Activated naive CD4-positive, alpha-beta T cell treated with Interleukin-2 at 50 U/mL for 16 hours (primary cell): ENCODE measurements around the gene DNA2.

Experiments
- DNase-seq: peaks from one replicate; pipeline ENCODE4 v3.0.0-alpha.2; 2020

DNA2 gene

DNA sequence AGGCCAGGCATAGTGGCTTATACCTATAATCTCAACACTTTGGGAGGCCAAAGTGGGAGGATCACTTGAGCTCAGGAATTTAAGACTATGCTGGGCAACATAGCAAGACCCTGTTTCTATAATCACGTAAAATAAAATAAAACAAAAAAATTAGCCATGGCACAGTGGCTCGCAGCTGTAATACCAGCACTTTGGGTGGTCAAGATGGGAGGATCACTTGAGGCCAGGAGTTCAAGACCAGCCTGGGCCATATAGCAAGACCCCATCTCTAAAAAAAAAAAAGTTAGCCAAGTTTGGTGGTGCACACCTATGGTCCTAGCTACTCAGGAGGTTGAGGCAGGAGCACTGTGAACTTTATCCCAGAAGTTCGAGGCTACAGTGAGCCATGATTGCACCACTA is 30.9 kb downstream of the DNA2 start:
- no peak for DNase-seq

DNA sequence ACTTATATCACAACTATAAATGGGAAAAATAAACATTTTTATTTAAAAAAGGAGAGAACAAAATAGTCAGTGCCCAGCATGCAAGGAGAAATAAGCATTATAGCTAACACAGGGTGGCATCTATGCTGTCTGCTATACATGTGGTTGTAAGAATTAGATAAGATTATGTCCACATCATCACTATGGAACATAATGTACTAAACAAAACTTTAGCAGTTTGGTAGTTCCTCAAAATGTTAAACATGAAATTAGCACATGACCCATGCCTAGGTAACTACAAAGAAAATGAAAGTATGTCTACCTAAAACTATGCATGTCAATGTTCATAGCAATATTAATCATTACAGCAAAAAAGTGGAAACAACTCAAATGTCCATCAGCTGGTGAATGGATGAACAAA is 36.0 kb downstream of the DNA2 start:
- no peak for DNase-seq

DNA sequence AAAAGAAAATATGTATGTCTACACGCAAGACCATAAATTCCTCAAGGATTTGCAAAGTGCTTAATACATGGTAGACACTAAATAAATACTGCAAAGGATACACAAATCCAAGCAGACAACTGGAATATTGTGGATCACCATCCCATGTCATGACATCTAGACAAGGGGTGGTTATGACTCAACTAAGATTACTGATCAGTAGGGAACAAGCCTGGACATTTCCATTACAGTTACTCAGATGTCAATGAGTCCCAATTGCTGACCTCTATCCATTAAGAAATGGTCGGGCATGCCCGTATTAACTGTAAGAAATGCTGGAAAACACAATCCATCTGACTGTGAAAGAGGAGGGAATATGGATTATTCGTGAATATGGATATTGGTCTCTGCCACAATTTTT is 37.1 kb downstream of the DNA2 start:
- DNase-seq: no peak

DNA sequence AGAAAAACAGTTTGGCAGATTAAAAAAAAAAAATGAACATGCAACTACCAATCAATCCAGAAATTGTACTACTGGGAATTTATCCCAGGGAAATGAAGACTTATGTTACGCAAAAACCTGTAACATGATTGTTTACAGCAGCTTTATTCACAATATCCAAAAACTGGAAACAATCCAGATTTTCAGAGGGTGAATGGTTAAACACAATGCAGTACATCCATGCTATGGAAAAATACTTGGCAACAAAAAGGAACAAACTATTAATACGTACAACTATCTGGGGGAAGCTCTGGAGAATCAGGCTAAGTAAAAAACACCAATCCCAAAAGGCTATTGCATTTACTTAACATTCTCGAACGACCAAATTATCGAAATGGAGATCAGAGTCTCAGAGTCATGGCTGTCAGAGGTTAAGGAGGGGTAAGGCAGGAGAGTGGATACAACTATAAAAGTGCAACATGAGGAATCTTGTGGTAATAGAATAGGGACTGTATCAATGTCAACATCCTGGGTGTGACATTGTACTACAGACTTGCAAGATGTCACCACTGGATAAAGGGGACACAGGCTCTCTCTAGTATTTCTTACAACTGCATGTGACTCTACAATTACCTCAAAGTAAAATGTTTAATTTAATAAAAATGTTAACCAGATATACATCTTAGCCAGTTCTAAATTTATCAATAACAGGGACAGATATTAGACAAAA is 43.2 kb downstream of the DNA2 start:
- no peak for DNase-seq

- DNase-seq: no peak
Measured at GRCh38 chr10:68424454-68425014, 47.2 kb downstream of the DNA2 start.

DNA sequence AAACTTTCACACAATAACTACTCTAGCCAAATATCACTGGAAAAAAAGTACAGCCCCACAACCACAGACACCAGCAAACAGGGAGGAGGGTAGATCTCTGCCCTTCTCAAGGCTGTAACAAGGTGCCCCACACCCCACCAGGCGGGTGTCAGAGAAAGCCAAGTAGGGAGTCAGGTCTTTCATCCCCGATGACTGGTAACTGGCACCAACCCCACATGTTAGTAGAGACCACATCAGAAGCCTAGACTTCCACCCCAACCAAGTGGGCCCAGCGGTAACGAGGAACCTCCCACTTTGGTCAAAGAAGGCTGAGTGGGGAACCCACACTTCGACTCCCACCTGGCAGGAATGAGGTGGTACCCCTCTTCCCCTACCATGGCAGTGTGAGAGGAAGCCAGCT is 48.3 kb downstream of the DNA2 start:
- DNase-seq: peak; percentile 25

DNA sequence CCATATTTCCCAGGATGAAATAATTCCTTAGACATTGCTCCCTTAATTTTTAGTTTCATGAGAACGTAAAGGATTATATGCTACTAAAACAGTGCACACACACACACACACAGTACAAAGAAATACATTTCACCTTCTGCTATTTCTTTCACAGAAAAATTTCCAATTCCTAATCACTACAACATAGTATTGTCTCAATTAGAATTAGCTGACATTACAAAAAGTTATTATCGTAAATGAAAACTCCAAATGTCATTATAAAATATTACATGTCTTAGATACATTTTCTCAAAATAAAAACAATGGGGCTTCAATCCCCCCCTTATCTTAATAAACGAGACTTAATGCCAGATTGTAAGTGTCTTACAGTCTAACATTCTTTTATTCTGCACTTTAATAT is 52.4 kb downstream of the DNA2 start:
- no peak for DNase-seq

DNA sequence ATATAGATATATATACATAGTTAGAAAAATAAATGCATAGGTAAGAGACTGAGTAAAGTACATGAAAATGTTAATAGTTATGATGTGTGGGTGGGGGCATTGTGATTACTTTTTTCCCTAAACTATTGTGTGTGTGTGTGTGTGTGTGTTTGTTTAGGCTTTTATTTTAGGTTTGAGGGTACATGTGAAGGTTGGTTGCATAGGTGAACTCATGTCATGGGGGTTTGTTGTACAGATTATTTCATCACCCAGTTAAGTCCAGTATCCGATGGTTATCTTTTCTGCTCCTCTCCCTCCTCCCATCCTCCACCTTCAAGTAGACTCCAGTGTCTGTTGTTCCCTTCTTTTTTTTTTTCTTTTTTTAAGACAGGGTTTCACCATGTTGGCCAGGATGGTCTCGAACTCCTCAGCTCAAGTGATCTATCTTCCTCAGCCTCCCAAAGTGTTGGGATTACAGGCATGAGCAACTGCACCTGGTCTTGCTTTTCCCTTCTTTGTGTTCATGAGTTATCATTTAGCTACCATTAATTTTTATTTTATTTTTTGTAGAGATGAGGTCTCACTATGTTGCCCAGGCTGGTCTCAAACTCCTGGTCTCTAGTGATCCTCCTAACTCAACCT is 62.8 kb downstream of the DNA2 start:
- DNase-seq: no peak

DNA sequence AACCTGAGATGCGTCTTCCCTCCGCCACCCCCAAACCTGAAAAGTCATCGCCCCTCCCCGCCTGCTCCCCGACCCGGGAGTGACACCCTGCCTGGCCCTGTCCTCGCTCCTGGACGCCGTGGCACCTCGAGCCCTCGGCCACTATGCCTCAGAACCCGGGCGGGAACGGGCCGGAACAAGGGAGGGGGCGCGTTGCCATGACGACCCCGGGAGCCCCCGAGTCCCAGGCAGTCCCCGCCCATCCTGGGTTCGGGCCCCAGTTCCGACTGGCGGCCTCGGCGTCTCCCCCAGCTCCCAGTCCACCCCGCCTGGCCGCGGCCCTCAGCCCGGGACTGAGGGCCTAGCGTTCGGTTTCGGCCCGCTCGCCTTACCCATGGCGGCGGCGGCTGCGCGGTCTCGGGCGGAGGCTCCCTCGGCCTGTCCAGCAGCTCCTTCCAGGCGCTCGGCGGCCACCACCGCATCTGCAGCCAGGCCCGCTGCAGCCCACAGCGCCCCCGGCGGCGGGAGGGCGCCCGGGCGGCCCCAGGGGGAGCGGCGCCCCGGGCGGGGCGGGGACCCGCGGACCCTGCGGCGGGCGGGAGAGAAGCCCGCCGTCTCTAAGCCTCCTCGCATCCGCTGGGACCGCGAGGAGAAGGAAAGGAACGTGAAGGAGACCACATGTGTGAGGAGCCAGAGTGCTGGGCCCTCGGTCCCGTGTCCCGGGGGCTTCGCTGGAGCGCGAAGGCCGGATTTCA is 64.8 kb downstream of the DNA2 start, which contains the start of gene RUFY2:
Gene RUFY2 (minus strand): TSS at position 463 of the 734 bp plus-strand sequence. CDS start 88 bp downstream, at position 375.
- peak; percentile 79 for DNase-seq

- peak; percentile 47 for DNase-seq
Measured at GRCh38 chr10:68406111-68406814, 65.5 kb downstream of the DNA2 start.

GRCh38 chr10:68403701-68404100 is 68.1 kb downstream of the DNA2 start:
- DNase-seq: no peak

DNA sequence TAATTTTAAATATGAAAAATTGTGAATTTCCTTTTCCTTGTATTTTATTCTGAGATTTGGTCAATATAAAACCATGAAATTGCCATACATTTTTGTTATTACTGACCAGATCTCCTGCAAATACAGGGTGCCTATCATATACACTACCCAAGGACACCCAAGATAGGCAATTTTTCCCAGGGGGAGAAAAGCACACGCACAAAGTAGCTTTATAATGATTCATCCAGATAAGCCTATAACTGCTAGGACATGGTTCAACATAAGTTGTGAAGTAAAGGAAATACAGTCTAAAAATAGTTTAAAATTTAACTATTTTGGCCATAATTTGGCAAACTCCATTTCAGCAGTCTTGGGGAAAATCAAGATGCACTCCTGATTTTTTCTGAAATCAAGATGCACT is 69.5 kb downstream of the DNA2 start:
- no peak for DNase-seq

GRCh38 chr10:68397005-68397404 is 74.8 kb downstream of the DNA2 start:
- DNase-seq: no peak

DNA sequence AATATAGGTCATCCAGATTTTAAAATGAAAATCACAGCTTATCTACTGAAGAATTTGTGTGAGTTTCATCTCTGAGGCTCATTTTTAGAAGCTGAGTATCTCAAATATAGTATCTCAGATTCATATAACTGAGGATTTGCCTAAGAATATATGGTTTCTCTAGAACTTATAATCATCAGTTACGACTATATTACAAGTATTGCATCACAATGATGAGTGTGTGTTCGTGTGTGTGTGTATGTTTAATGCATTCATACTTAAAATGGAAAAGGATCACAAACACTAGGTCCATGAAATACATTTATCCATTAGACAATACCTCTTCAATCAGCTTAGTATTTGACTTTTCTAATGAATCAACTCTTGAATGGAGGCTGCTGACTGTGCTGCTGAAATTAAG is 86.0 kb downstream of the DNA2 start:
- DNase-seq: no peak

GRCh38 chr10:68371604-68372003 is 100.2 kb downstream of the DNA2 start:
- no peak for DNase-seq

DNA sequence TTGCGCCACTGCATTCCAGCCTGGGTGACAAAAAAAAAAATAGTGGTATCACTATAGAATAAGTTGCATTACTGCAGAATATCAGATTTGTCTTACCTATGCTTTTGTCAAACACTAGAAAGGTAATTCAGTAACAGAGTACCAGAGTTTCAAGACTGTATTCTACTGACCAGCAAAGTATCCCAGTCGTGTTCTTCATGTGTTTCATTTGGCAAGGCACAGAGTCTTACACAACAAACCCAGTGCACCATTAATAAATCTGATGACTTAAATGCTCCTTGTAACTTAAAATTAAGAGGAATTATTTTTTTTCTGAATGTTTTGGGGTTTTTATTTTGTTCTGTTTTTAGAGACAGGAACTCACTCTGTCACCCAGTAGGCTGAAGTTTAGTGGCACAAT is 104.7 kb downstream of the DNA2 start:
- DNase-seq: no peak

GRCh38 chr10:68366600-68366999 is 105.2 kb downstream of the DNA2 start:
- no peak for DNase-seq

- no peak for DNase-seq
Measured at GRCh38 chr10:68365611-68366010, 106.2 kb downstream of the DNA2 start.

- DNase-seq: no peak
Measured at GRCh38 chr10:68364101-68364886, 107.5 kb downstream of the DNA2 start.
